ENCODE data around the gene PIP5KL1.

Gene PIP5KL1

DNA sequence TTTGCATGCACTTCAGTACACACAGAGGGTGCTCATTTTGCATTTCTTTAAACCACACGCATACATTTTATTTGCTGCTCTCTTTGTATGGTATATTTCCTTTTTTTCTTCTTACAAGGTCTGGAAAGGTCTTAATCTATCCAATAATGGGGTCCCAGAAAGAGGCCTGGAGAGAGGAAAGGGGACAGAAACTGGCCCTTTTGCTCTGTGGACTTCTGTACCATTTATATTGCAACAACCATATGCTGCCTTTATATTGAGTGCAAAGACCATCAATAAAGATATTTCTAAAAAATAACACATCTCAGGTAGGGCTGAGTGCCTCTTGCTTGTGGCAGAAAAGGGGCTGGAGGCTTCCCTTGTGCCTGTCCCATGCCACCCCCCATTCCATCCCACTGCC is 22.6 kb upstream of the PIP5KL1 start:
- Histone ChIP-seq H3K27me3 (ENCODE audit: low read depth, low read length) (no peaks in the 10 kb centered on the region), H3K27ac (ENCODE audit: low read length) (no peak overlapping the region), H3K4me2 (ENCODE audit: low read length) (no peak overlapping the region), H3K9me3 (ENCODE audit: insufficient read depth, low read length) (no peaks in the 10 kb centered on the region), H3K4me3 (ENCODE audit: low read length) (no peak overlapping the region), H3K79me2 (ENCODE audit: low read length) (no peaks in the 10 kb centered on the region), H2AFZ (ENCODE audit: low read depth, low read length) (no peak overlapping the region), H3K36me3 (replicated peaks; ENCODE audit: low read depth, low read length) (no peaks in the 10 kb centered on the region), H4K20me1 (ENCODE audit: insufficient read depth, low read length) (peaks cover 23% of the 10 kb centered on the region; the same call in 1 of the 2 replicates), H3K4me1 (ENCODE audit: low read length) (peaks cover 29% of the 10 kb centered on the region), H3K9ac (ENCODE audit: low read length) (no peak overlapping the region)
- TF ChIP-seq CTCF (IDR thresholded peaks at IDR 0.05; ENCODE audit: low read depth, low read length), result no peak
- no peak for TF ChIP-seq EZH2phosphoT487 (IDR thresholded peaks at IDR 0.05; ENCODE audit: low read depth)

- Histone ChIP-seq H3K4me2 (ENCODE audit: low read length) (no peak overlapping the region), H3K79me2 (ENCODE audit: low read length) (no peaks in the 10 kb centered on the region), H3K4me1 (ENCODE audit: low read length) (peaks cover 24% of the 10 kb centered on the region), H2AFZ (ENCODE audit: low read depth, low read length) (no peak overlapping the region), H3K36me3 (replicated peaks; ENCODE audit: low read depth, low read length) (no peaks in the 10 kb centered on the region), H3K9ac (ENCODE audit: low read length) (no peak overlapping the region), H3K4me3 (ENCODE audit: low read length) (no peak overlapping the region), H4K20me1 (ENCODE audit: insufficient read depth, low read length) (peaks cover 19% of the 10 kb centered on the region; the same call in 1 of the 2 replicates), H3K27ac (ENCODE audit: low read length) (no peak overlapping the region), H3K27me3 (ENCODE audit: low read depth, low read length) (no peaks in the 10 kb centered on the region), H3K9me3 (ENCODE audit: insufficient read depth, low read length) (no peaks in the 10 kb centered on the region)
- TF ChIP-seq CTCF (IDR thresholded peaks at IDR 0.05; ENCODE audit: low read depth, low read length) (no peak), EZH2phosphoT487 (IDR thresholded peaks at IDR 0.05; ENCODE audit: low read depth) (no peak)
These were observed 20.1 kb upstream of the PIP5KL1 start for GRCh38 chr9:127950513-127951289.

DNA sequence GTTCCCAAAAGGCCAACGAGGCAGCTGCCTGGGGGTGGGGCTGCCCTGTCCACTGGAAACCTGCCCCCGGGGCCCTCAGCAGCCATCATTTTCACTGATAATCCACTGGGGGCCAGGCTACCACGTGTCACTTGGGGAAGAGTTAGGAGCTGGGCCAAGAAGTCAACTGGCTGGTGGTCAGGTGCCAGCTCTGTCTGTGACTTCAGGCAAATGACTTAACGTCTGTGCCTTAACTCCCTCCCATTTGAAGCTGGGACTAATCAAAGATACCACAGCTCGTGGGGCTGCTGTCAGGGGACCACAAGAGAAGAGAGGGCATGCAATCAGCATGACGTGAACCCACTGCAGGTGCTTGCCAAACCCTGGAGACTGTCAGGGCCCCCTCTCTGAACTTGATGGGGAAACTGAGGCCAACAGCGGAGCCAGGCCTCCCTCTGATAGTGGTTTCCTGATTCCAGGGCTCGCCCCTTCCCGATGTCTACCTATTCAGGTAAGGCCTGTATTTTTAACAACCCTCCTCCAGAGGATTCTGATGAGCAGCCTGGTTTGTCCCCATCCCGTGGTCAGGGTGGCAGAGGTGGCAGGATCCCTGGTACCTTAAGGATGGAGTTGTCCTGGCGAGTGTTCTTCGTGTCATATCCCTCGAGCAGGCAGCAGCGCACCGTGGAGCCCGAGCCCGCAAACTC is 19.4 kb upstream of the PIP5KL1 start:
- no peak overlapping the region for H3K9ac ChIP-seq (ENCODE audit: low read length)
- no peaks in the 10 kb centered on the region for H3K9me3 ChIP-seq (ENCODE audit: insufficient read depth, low read length)
- H3K4me3 ChIP-seq (ENCODE audit: low read length), result no peak overlapping the region
- H3K4me1 ChIP-seq (ENCODE audit: low read length), result peaks cover 17% of the 10 kb centered on the region
- H2AFZ ChIP-seq (ENCODE audit: low read depth, low read length), result no peak overlapping the region
- H3K4me2 ChIP-seq (ENCODE audit: low read length), result no peak overlapping the region
- no peaks in the 10 kb centered on the region for H3K36me3 ChIP-seq (replicated peaks; ENCODE audit: low read depth, low read length)
- no peak overlapping the region for H3K27ac ChIP-seq (ENCODE audit: low read length)
- H3K79me2 ChIP-seq (ENCODE audit: low read length), result no peaks in the 10 kb centered on the region
- TF ChIP-seq EZH2phosphoT487 (IDR thresholded peaks at IDR 0.05; ENCODE audit: low read depth), result no peak
- no peak for TF ChIP-seq CTCF (IDR thresholded peaks at IDR 0.05; ENCODE audit: low read depth, low read length)
- H4K20me1 ChIP-seq (ENCODE audit: insufficient read depth, low read length), result peaks cover 14% of the 10 kb centered on the region; the same call in 1 of the 2 replicates
- no peaks in the 10 kb centered on the region for H3K27me3 ChIP-seq (ENCODE audit: low read depth, low read length)

Measured in OCI-LY3 (cell line).